CD14-positive monocyte (primary cell): ENCODE measurements around the gene EOLA1. TPM values are rescaled to one million over a fixed set of nuclear protein-coding genes. Genes with fewer than 3 reads are reported as not detected.

Experiments used
- DNase-seq, 3 donors: peaks; one replicate each; pipeline ENCODE4 v3.0.0-alpha.2; 2011 to 2022
- H2AFZ ChIP-seq: 2 replicates; pipeline ENCODE4 v1.6.0; 2012; ENCODE audit warnings: mild to moderate bottlenecking, low read depth, low read length, inconsistent platforms; ENCODE audit not compliant: insufficient read depth, poor library complexity, severe bottlenecking
- H3K27ac ChIP-seq, 2 donors: 1 replicate in 1 of 2; 2 replicates in 1 of 2; pipeline ENCODE4 v1.5.1; 2012 to 2013; ENCODE audit warnings: low read length in 2 of 2, control low read depth in 1 of 2, inconsistent platforms in 1 of 2, low read depth in 1 of 2, mild to moderate bottlenecking in 1 of 2
- H3K27me3 ChIP-seq, 2 donors: one replicate each; pipeline versions ENCODE4 v1.6.0 to v1.6.1; 2011 to 2013; ENCODE audit warnings: low read length in 2 of 2; ENCODE audit not compliant: control insufficient read depth in 2 of 2, insufficient read depth in 2 of 2
- H3K36me3 ChIP-seq, 2 donors: replicated peaks in 1 of 2; 1 replicate in 1 of 2; 2 replicates in 1 of 2; pipeline versions ENCODE4 v1.5.1 to v1.6.1; 2012 to 2013; ENCODE audit warnings: low read length in 2 of 2, control low read depth in 1 of 2, inconsistent platforms in 1 of 2, mild to moderate bottlenecking in 1 of 2; ENCODE audit not compliant: insufficient read depth in 2 of 2, control insufficient read depth in 1 of 2
- H3K4me1 ChIP-seq, 2 donors: 1 replicate in 1 of 2; 2 replicates in 1 of 2; pipeline versions ENCODE4 v1.5.1 to v1.6.1; 2012 to 2013; ENCODE audit warnings: low read length in 2 of 2, control low read depth in 1 of 2, inconsistent platforms in 1 of 2, mild to moderate bottlenecking in 1 of 2, moderate library complexity in 1 of 2; ENCODE audit not compliant: insufficient read depth in 2 of 2, control insufficient read depth in 1 of 2
- H3K4me2 ChIP-seq: replicated peaks from 2 replicates; pipeline ENCODE3; 2012; ENCODE audit warnings: low read length, moderate library complexity, mild to moderate bottlenecking; ENCODE audit not compliant: poor library complexity, severe bottlenecking; ENCODE audit errors: extremely low read depth
- H3K4me3 ChIP-seq, 3 experiments: fragments of 200-600 bp in 1 of 3; sonication (generic) in 1 of 3; replicated peaks in 1 of 3; 1 replicate in 2 of 3; 2 replicates in 1 of 3; pipeline ENCODE4 v1.5.1; 2011 to 2013; ENCODE audit warnings: low read length in 3 of 3, mild to moderate bottlenecking in 3 of 3, control low read depth in 2 of 3, low read depth in 2 of 3, inconsistent platforms in 1 of 3, moderate library complexity in 1 of 3
- H3K79me2 ChIP-seq: 2 replicates; pipeline ENCODE4 v1.6.0; 2012; ENCODE audit warnings: mild to moderate bottlenecking, control low read depth, inconsistent platforms, low read length, moderate library complexity; ENCODE audit not compliant: insufficient read depth
- H3K9ac ChIP-seq: 2 replicates; pipeline ENCODE4 v1.6.0; 2017; ENCODE audit warnings: low read length, mild to moderate bottlenecking; ENCODE audit not compliant: insufficient read depth, poor library complexity, severe bottlenecking
- H3K9me3 ChIP-seq, 2 donors: replicated peaks in 1 of 2; 1 replicate in 1 of 2; 2 replicates in 1 of 2; pipeline versions ENCODE4 v1.5.1 to v1.6.1; 2012 to 2013; ENCODE audit warnings: low read length in 2 of 2, control low read depth in 1 of 2; ENCODE audit not compliant: control insufficient read depth in 1 of 2, insufficient read depth in 1 of 2
- H4K20me1 ChIP-seq: 2 replicates; pipeline ENCODE4 v1.6.0; 2012; ENCODE audit warnings: mild to moderate bottlenecking, low read length, control low read depth, moderate library complexity; ENCODE audit not compliant: insufficient read depth
- H3K27ac Mint-ChIP-seq, 7 donors: one replicate each; pipeline ENCODE4 v1.8.0; 2020; ENCODE audit warnings: mild to moderate bottlenecking in 7 of 7, mixed read lengths in 7 of 7, moderate library complexity in 6 of 7, inconsistent platforms in 2 of 7
- H3K27me3 Mint-ChIP-seq, 3 donors: one replicate each; pipeline ENCODE4 v1.8.0; 2021 to 2022; ENCODE audit warnings: low read depth in 3 of 3, mild to moderate bottlenecking in 3 of 3, mixed read lengths in 3 of 3, moderate library complexity in 3 of 3, inconsistent platforms in 1 of 3
- H3K36me3 Mint-ChIP-seq, 2 donors: one replicate each; pipeline ENCODE4 v1.8.0; 2020; ENCODE audit warnings: mixed read lengths in 2 of 2, inconsistent platforms in 1 of 2, mild to moderate bottlenecking in 1 of 2
- H3K4me1 Mint-ChIP-seq: one replicate; pipeline ENCODE4 v1.8.0; 2020; ENCODE audit warnings: mild to moderate bottlenecking, mixed read lengths
- H3K4me3 Mint-ChIP-seq, 2 donors: one replicate each; pipeline ENCODE4 v1.8.0; 2020; ENCODE audit warnings: mild to moderate bottlenecking in 2 of 2, mixed read lengths in 2 of 2, moderate library complexity in 1 of 2
- H3K9me3 Mint-ChIP-seq, 7 donors: one replicate each; pipeline ENCODE4 v1.8.0; 2020 to 2022; ENCODE audit warnings: mixed read lengths in 7 of 7, mild to moderate bottlenecking in 6 of 7, moderate library complexity in 6 of 7, inconsistent platforms in 2 of 7
- WGBS: methylation state at CpG from one replicate; pipeline ENCODE4 v1.1.5; 2013; ENCODE audit warnings: missing lambda C conversion rate; ENCODE audit not compliant: insufficient coverage; 5-methylcytosine and 5-hydroxymethylcytosine counted together
- intact Hi-C, 2 donors: fragments of 100-400 bp; cut with micrococcal nuclease; formaldehyde crosslinking; loops; one replicate each; pipeline versions ENCODE4 v1.15.0 to v1.15.1; 2023
- polyA plus RNA-seq, 3 donors: library from polyadenylated mRNA; depleted of rRNA in 1 of 3; unstranded in 2 of 3; stranded (reverse) in 1 of 3; fragments of 300-500 nt in 2 of 3; fragments of >200 nt in 1 of 3; fragmentation: Illumina TruSeq in 2 of 3; gene quantifications; 1 replicate in 2 of 3; 2 replicates in 1 of 3; pipeline ENCODE4 v1.2.3, GENCODE V29; 2012 to 2021
- TF ChIP-seq, protein P1 (sequence below): fragments of 200-600 bp; IDR thresholded peaks from one replicate; pipeline ENCODE4 v1.8.0; 2022; ENCODE audit warnings: antibody characterized with exemption, mild to moderate bottlenecking

The EOLA1 gene
- polyA plus RNA-seq, 3 donors: 15.5 to 48.6 (median 20.7) TPM

DNA sequence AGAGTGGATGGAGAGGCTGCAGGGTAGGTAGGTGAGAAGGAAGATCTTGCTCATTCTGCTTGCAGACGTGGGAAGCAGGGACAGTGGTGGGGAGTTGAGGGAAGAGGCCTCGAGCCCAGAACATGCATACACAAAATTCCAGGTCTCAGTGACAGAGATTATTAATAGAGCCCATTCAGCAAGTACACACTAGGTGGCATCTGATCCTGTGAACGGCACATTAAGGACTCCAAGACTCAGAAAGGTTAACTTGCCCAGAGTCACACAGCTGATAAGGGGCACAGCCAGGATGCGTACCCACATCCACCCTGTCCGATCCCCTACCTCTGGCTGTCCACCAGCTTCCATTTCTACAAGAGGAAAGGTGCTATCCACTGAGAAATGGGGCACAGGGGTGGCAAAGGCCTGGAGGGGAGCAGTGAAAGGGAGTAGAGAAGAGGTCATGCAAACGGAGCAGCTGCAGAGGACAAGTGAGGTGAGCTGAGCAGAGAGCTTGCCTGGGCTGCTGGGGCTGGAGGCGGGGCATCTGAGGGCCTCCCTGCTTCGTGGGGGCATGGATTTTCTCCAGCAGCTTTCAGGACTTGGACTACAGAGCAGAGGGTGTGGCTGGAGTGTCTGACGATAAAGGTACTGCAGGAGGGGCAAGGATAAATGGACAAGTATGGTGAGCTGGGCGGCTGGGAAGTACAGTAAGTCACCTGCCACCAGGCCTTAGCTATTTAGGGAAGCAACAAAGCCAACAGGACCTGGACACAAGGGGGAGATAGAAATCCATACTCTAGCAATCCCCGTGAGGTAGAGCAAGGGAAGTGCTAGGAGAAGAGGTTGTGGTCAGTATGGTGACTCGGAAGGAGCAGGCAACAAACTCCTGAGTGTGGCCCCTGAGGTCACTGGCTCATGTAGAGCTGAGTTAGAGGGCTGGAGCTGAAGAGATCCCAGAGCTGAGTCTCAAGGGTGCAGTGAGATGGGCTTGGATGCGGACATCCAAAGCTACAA is 46.9 kb upstream of the EOLA1 start:
- peaks cover 0 to 1% (median 0%) of the 10 kb centered on the region in 3 donors for H3K27me3 Mint-ChIP-seq
- Histone ChIP-seq H3K27ac (no peak overlapping the region), H2AFZ (no peak overlapping the region), H3K27me3 (no peaks in the 10 kb centered on the region), H3K4me1 (no peaks in the 10 kb centered on the region), H3K36me3 (peaks cover 94 to 100% of the 10 kb centered on the region in 2 donors), H3K79me2 (no peaks in the 10 kb centered on the region), H3K4me2 (no peak overlapping the region), H4K20me1 (peaks cover 65% of the 10 kb centered on the region), H3K9ac (no peak overlapping the region), H3K4me3 (no peak overlapping the region), H3K9me3 (no peaks in the 10 kb centered on the region)
- no peak overlapping the region for H3K4me3 Mint-ChIP-seq
- no peaks in the 10 kb centered on the region for H3K4me1 Mint-ChIP-seq
- no peak for DNase-seq
- 86% methylated on average over 1 of the region's 13 CpGs for WGBS
- peaks cover 41 to 44% of the 10 kb centered on the region in 2 donors for H3K36me3 Mint-ChIP-seq
- no peaks in the 10 kb centered on the region for H3K9me3 Mint-ChIP-seq
- TF ChIP-seq, protein P1, sequence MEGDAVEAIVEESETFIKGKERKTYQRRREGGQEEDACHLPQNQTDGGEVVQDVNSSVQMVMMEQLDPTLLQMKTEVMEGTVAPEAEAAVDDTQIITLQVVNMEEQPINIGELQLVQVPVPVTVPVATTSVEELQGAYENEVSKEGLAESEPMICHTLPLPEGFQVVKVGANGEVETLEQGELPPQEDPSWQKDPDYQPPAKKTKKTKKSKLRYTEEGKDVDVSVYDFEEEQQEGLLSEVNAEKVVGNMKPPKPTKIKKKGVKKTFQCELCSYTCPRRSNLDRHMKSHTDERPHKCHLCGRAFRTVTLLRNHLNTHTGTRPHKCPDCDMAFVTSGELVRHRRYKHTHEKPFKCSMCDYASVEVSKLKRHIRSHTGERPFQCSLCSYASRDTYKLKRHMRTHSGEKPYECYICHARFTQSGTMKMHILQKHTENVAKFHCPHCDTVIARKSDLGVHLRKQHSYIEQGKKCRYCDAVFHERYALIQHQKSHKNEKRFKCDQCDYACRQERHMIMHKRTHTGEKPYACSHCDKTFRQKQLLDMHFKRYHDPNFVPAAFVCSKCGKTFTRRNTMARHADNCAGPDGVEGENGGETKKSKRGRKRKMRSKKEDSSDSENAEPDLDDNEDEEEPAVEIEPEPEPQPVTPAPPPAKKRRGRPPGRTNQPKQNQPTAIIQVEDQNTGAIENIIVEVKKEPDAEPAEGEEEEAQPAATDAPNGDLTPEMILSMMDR: no peak
- no peak overlapping the region for H3K27ac Mint-ChIP-seq
- intact Hi-C loops: no loop called here

- no peaks in the 10 kb centered on the region for H3K79me2 ChIP-seq
- Mint-ChIP-seq H3K36me3 (peaks cover 42 to 52% of the 10 kb centered on the region in 2 donors), H3K4me1 (no peaks in the 10 kb centered on the region), H3K27ac (no peak overlapping the region), H3K27me3 (peaks cover 0 to 1% (median 0%) of the 10 kb centered on the region in 3 donors), H3K9me3 (no peaks in the 10 kb centered on the region), H3K4me3 (no peak overlapping the region)
- intact Hi-C loops: no loop called here
- H4K20me1 ChIP-seq: peaks cover 69% of the 10 kb centered on the region
- H3K27me3 ChIP-seq: no peaks in the 10 kb centered on the region
- no peak overlapping the region for H3K4me3 ChIP-seq
- no peak for DNase-seq
- H3K4me1 ChIP-seq: no peaks in the 10 kb centered on the region
- no CpG with 5 or more reads among the region's 4 CpGs for WGBS
- no peaks in the 10 kb centered on the region for H3K9me3 ChIP-seq
- no peak overlapping the region for H3K4me2 ChIP-seq
- H2AFZ ChIP-seq: no peak overlapping the region
- peaks cover 86 to 98% of the 10 kb centered on the region in 2 donors for H3K36me3 ChIP-seq
- H3K9ac ChIP-seq: no peak overlapping the region
- TF ChIP-seq, protein P1: no peak
- H3K27ac ChIP-seq: no peak overlapping the region
Measured at GRCh38 chrX:149494844-149495565, 45.8 kb upstream of the EOLA1 start.
